ENCODE data around the gene TTC21A. TPM values are rescaled to one million over a fixed set of nuclear protein-coding genes. Genes with fewer than 3 reads are reported as not detected.
"Not testable (repeated sequence)": the region's sequence is repeated elsewhere in the genome, so short reads cannot be mapped to it uniquely, and the experiment has no call there.

TTC21A gene
- total RNA-seq, 1 donor = 5.6 TPM

DNA sequence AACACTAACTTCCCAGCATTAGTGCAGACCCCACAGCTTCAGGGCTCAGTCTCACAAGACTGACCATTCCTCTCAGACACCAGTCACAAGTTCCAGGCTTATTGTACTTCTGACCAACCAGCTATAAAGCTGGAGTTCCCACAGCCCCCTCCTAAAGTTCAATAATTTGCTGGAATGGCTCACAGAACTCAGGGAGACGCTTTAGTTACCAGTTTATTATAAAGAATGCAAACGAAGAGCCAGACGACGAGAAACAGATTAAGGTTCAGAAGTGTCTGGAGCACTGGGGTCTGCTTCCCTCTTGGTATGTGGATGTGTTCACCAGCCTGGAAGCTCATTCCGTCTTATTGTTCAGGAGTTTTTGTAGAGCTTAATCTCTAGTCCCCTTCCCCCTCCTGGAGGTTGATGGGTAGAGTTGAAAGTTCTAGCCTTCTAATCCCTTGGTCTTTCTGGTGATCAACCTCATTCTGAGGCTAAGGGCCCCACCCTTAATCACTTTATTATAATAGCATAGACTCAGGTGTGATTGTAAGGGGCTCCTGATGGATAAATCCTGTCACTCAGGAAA, 50.8 kb downstream of the TTC21A start:
- Histone ChIP-seq H3K27me3 (ENCODE audit: insufficient read depth, low read length) (no peaks in the 10 kb centered on the region), H3K4me3 (ENCODE audit: low read length) (no peak overlapping the region), H3K4me1 (ENCODE audit: insufficient read depth, low read length) (peaks cover 3% of the 10 kb centered on the region), H3K9me3 (ENCODE audit: low read depth, low read length) (no peaks in the 10 kb centered on the region)

DNA sequence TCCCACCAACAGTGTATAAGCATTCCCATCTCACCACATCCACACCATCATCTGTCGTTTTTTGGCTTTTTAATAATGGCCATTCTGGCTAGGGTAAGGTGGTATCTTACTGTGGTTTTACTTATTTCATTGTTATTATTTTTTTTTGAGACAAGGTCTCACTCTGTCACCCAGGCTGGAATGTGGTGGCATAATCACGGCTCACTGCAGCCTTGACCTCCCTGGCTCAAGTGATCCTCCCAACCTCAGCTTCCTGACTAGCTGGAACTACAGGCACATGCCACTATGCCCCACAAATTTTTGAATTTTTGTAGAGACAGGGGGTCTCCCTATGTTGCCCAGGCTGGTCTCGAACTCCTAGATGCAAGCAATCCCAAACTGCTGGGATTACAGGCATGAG, 56.9 kb downstream of the TTC21A start:
- H3K4me1 ChIP-seq (ENCODE audit: insufficient read depth, low read length) = peaks cover 26% of the 10 kb centered on the region
- H3K27me3 ChIP-seq (ENCODE audit: insufficient read depth, low read length) = no peaks in the 10 kb centered on the region
- no peaks in the 10 kb centered on the region for H3K9me3 ChIP-seq (ENCODE audit: low read depth, low read length)
- H3K4me3 ChIP-seq (ENCODE audit: low read length) = no peak overlapping the region

DNA sequence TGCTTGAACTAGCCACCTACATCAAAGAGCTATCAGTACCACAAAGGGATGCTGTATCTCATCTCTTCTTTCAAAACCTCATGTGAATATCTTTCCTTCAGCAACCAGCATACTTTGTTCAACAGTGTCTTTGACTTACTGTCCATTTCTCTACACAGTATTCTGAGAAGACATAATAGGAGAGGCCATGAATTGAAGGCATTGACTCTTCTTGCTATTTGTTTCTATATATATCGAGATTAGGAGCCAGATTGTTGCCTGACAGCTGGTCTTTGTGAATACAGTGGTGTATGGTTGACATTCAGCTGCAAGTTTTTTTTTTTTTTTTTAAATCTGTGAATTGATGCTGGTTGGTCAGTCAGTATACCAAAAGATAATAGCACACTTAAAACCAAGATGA, 58.0 kb downstream of the TTC21A start:
- Histone ChIP-seq H3K27me3 (ENCODE audit: insufficient read depth, low read length) (no peaks in the 10 kb centered on the region), H3K4me3 (ENCODE audit: low read length) (no peak overlapping the region), H3K9me3 (ENCODE audit: low read depth, low read length) (no peaks in the 10 kb centered on the region), H3K4me1 (ENCODE audit: insufficient read depth, low read length) (peaks cover 32% of the 10 kb centered on the region)

DNA sequence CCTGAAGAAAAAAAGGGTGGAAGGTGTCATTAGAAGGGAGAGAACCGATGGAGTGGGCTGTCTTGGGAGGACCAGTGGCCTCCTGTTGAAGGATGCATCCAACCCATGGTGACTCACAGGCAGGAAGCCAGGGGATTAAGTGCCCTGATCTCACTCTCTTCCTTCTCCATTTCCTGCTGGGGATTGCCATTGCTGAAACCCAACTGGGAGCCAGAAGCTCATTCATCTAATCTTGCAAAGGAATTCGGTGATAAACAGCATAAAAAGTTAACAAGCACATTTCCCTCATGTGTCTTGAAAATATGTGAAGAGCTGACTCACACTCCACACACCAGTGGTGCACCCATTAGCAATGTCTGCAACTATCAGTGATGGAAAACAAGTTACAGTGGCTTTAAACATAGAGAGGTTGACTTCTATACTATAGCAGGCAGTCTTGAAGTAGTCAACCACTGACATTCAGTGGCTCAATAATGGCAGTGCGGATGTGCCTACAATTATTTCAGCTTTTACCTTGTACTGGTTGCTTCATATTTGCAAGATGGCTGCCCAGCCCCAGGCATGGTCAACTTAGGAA, 58.7 kb downstream of the TTC21A start:
- Histone ChIP-seq H3K9me3 (ENCODE audit: low read depth, low read length) (no peaks in the 10 kb centered on the region), H3K27me3 (ENCODE audit: insufficient read depth, low read length) (no peaks in the 10 kb centered on the region), H3K4me3 (ENCODE audit: low read length) (no peak overlapping the region), H3K4me1 (ENCODE audit: insufficient read depth, low read length) (peaks cover 32% of the 10 kb centered on the region)

DNA sequence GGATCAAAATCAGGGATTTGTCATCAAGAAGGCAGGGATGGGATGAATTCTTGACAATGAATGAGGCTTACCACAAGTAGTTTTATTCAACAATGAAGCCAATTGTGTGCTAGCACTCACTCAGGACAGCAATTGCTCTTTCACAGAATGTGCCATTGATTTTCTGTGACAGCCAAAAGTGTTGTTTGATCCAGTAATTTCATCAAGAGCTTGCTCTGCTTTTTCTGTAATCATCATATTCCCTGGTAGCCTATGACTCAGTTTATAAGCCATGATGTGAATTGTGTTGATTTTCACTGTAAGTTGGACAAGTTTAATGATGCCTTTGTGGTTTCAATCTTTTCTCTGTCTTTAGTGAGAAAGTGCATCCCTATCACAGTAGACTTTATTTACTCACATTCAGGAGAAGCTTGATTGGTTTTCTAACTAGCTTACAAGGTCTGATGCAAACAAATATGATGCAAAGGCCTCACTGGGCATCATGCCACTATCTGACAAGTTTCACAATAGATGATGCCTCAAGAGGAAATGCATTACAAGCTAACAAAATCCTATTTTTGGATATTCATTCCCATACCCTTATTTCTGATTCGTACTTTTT, 59.6 kb downstream of the TTC21A start:
- peaks cover 32% of the 10 kb centered on the region for H3K4me1 ChIP-seq (ENCODE audit: insufficient read depth, low read length)
- H3K9me3 ChIP-seq (ENCODE audit: low read depth, low read length) = no peaks in the 10 kb centered on the region
- no peak overlapping the region for H3K4me3 ChIP-seq (ENCODE audit: low read length)
- no peaks in the 10 kb centered on the region for H3K27me3 ChIP-seq (ENCODE audit: insufficient read depth, low read length)

DNA sequence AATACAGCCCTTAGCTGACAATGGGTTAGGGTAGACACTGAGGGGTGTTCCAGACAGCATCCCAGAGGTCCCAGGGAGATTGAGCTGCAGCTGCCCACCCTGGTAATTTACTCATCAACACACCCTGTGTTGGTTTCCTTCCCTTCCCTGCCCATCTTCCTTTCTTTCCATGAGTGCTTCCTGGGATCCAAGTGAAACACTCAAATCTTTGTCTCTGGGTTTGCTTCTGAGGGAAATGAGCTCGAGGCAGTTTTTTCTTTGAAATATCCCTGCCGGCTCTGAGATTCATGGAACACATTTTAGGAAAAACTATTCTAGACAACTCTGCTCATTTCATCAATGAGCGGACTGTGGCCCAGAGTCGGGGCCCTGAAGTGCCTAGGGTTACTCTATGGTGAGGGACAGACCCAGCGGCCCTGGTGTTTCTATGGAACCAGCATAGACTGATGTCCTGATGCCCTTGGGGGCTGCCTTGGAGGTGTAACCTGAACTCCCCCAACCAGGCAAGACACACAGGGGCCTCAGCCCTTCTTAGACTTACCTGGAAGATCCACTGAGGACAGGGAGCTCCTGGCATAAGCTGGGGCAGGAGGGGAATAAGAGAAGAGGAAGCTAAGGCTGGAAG, 60.8 kb downstream of the TTC21A start:
- Histone ChIP-seq H3K27me3 (ENCODE audit: insufficient read depth, low read length) (no peaks in the 10 kb centered on the region), H3K4me3 (ENCODE audit: low read length) (no peak overlapping the region), H3K9me3 (ENCODE audit: low read depth, low read length) (no peaks in the 10 kb centered on the region), H3K4me1 (ENCODE audit: insufficient read depth, low read length) (peaks cover 32% of the 10 kb centered on the region)

DNA sequence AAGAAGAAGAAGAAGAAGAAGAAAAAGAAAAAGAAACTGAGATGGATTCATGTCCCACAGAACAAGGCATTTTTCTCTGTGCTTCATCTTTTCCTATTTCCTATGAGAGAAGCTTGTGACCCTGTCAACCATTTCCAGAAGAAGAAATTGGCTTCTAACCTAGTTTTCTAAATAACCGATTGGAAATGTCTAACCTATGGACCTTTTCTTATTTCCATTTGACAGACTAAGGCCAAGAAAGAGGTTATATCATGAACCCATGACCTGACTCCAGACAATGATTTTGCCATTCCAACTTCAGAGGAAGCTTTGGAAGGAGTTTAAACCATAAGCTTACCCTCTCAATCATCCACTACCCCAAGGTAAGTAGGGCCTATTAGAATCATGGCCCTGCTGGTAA, 62.2 kb downstream of the TTC21A start:
- H3K9me3 ChIP-seq (ENCODE audit: low read depth, low read length) = no peaks in the 10 kb centered on the region
- H3K4me1 ChIP-seq (ENCODE audit: insufficient read depth, low read length) = peaks cover 32% of the 10 kb centered on the region
- no peak overlapping the region for H3K4me3 ChIP-seq (ENCODE audit: low read length)
- H3K27me3 ChIP-seq (ENCODE audit: insufficient read depth, low read length) = no peaks in the 10 kb centered on the region

DNA sequence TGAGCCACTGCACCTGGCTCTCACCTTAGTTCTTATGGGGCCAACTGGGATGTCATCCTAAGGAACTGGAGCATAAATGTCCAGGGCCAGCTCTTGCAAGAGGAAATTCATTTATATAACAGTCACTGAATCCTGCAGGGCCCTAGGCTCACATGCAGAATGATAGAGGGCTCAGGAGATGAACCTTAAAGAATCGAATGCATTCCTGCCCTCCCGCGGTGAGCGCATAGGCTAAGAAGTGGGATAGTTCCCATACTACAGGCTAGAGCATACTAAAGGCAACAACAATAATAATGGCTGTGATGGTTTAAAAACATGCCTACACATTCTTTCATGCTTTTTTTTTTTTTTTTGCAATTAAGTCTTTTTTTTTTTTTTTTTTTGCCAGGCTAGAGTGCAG, 63.0 kb downstream of the TTC21A start:
- Histone ChIP-seq H3K27me3 (ENCODE audit: insufficient read depth, low read length) (no peaks in the 10 kb centered on the region), H3K9me3 (ENCODE audit: low read depth, low read length) (no peaks in the 10 kb centered on the region), H3K4me3 (ENCODE audit: low read length) (no peak overlapping the region), H3K4me1 (ENCODE audit: insufficient read depth, low read length) (peaks cover 32% of the 10 kb centered on the region)

DNA sequence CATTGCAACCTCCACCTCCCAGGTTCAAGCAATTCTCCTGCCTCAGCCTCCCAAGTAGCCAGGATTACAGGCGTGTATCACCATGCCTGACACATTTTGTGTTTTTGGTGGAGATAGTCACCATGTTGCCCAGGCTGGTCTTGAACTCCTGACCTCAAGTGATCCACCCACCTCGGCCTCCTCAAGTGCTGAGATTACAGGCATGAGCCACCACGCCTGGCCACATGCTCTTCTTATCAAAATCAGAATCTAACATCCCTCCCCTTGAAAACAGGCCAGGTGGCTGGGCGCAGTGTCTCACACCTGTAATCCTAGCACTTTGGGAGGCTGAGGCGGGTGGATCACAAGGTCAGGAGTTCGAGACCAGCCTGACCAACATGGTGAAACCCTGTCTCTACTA, 63.4 kb downstream of the TTC21A start:
- H3K4me1 ChIP-seq (ENCODE audit: insufficient read depth, low read length) = peaks cover 31% of the 10 kb centered on the region
- H3K4me3 ChIP-seq (ENCODE audit: low read length); H3K27me3 ChIP-seq (ENCODE audit: insufficient read depth, low read length); H3K9me3 ChIP-seq (ENCODE audit: low read depth, low read length): not testable (repeated sequence)

DNA sequence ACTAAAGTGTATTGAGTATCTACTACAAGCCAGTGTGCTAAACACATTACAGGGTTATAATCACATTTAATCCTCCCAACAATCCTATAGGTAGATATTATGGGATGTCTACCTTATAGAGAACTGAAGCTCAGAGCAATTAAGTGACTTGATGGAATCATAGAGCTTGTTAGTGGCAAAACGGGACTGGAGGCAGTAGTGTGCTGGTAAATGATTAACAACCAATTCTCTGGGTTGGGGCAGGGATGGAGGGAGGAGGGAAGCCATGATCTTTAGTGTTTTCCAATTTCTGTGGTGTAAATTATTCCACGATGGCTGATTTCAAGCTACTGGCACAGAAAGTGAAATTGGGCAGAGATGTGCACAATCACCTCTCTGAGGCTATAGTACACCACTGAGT, 64.4 kb downstream of the TTC21A start:
- Histone ChIP-seq H3K4me3 (ENCODE audit: low read length) (no peak overlapping the region), H3K27me3 (ENCODE audit: insufficient read depth, low read length) (no peaks in the 10 kb centered on the region), H3K9me3 (ENCODE audit: low read depth, low read length) (no peaks in the 10 kb centered on the region), H3K4me1 (ENCODE audit: insufficient read depth, low read length) (peaks cover 21% of the 10 kb centered on the region)

DNA sequence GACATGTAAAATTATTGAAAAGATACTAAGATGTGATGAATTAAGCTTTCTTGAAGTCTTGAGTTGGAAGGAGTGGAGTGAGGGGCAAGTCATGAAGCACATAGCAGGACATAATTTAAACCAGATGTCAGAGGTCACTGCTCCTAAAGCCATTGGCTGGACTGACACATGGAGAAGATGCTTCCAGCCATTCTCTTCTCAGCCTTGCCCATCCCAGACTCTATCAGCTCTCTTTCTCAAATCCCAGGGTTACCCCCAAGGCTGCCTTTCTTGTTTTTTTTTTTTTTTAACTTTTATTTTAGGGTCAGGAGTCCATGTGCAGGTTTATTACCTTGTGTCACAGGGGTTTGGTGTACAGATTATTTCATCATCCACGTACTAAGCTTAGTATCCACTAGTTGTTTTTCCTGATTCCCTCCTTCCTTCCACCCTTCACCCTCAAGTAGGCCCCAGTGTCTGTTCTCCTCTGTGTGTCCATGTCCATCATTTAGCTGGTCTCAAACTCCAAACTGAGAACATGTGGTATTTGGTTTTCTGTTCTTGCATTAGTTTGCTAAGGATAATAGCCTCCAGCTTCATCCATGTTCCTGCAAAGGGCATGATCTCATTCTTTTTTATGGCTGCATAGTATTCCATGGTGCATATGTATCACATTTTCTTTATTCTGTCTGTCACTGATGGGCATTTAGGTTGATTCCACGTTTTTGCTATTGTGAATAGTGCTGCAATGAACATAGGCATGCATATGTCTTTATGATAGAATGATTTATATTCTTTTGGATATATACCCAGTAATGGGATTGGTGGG, 66.0 kb downstream of the TTC21A start:
- H3K27me3 ChIP-seq (ENCODE audit: insufficient read depth, low read length) = no peaks in the 10 kb centered on the region
- H3K4me3 ChIP-seq (ENCODE audit: low read length) = no peak overlapping the region
- no peaks in the 10 kb centered on the region for H3K9me3 ChIP-seq (ENCODE audit: low read depth, low read length)
- H3K4me1 ChIP-seq (ENCODE audit: insufficient read depth, low read length) = peaks cover 21% of the 10 kb centered on the region

DNA sequence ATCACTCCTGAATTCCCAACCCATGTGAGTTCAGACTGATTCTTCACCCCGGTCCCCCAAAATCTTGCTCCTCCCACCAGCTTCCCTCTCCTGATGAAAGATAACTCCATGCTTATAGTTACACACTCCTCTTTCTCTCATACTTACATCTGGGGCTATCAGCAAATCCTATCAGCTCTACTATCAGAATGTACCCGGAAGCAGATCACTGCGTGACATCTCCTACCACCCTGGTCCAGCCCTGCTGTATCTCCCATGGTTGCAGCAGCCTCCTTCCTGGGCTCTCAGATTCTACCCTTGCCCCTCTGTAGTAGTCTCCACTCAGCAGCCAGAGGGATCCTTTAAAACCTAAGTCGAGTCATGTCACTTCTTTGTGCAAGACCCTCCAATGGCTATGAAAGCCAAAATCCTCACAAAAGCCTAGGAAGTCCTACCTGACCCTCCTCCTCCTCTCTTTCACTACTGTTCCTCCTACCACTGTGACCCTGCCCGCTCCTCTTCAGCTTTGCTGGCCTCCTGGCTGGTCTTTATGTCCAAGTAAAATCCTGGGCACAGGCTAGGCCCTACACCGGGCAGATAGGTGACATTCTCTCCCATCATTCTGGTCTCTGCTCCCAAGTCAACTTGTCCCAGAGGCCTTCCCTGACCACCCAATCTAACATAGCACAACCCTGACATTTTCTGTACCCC, 68.7 kb downstream of the TTC21A start:
- Histone ChIP-seq H3K4me1 (ENCODE audit: insufficient read depth, low read length) (peaks cover 30% of the 10 kb centered on the region), H3K4me3 (ENCODE audit: low read length) (no peak overlapping the region), H3K27me3 (ENCODE audit: insufficient read depth, low read length) (no peaks in the 10 kb centered on the region), H3K9me3 (ENCODE audit: low read depth, low read length) (no peaks in the 10 kb centered on the region)

DNA sequence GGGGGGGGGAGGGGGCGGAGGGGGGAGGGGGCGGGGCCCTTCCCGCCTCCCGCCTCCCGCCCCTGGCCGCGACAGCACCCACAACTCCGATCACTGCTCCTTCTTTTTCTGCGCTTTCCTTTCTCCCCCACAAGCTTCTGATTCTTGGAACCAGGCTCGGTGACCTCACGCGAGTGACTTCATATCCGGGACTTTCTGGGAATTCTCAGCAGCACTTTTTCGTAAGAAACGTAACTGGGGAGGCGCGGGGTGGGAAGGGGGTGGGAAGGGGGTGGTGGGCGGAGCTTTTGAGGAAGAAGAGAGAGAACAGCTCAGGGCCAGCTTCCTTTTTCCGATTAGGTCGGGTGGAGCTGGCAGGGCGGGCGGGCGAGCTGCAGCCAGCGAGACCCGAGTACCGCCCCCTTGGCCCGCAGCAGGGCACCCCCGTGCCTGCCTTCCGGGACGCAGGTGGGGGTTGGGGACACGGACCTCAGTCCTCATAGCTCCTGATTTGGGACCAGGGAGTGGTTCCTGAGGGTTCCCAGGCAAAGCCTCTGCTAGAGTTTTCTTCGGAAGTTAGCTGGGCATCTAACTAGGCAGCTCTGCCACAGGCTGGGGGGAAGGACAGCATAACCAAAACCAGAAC, 70.3 kb downstream of the TTC21A start:
- Histone ChIP-seq H3K27me3 (ENCODE audit: insufficient read depth, low read length) (no peaks in the 10 kb centered on the region), H3K4me1 (ENCODE audit: insufficient read depth, low read length) (peaks cover 33% of the 10 kb centered on the region), H3K4me3 (ENCODE audit: low read length) (peak overlapping the region; percentile 34), H3K9me3 (ENCODE audit: low read depth, low read length) (no peaks in the 10 kb centered on the region)

DNA sequence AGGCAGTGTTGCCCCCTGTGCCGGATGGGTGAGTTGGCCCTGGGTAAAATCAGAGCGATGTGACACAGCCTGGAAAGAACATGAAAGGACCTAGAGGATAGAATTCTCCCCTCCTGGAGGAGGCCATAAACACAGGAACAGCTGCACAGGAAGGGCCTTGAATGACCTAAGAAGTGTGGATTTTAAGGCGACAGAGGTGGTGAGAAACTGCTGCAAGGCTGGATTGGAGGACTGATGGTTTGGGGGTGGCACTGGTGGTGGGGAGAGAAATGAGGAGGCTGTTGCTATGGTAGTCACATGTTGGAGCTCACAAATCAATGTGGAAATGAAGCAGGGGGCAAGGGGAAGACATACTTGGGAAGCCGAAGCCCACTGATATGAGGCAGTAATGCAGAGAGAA, 71.1 kb downstream of the TTC21A start:
- Histone ChIP-seq H3K4me1 (ENCODE audit: insufficient read depth, low read length) (peaks cover 33% of the 10 kb centered on the region), H3K27me3 (ENCODE audit: insufficient read depth, low read length) (no peaks in the 10 kb centered on the region), H3K4me3 (ENCODE audit: low read length) (no peak overlapping the region), H3K9me3 (ENCODE audit: low read depth, low read length) (no peaks in the 10 kb centered on the region)
